CD14-positive monocyte (primary cell): ENCODE results near the gene ANXA4. TPM values are rescaled to one million over a fixed set of nuclear protein-coding genes. Genes with fewer than 3 reads are reported as not detected.

Experiments used
- DNase-seq, 3 donors: peaks; one replicate each; pipeline ENCODE4 v3.0.0-alpha.2; 2011 to 2022
- H2AFZ ChIP-seq: 2 replicates; pipeline ENCODE4 v1.6.0; 2012; ENCODE audit warnings: mild to moderate bottlenecking, low read depth, low read length, inconsistent platforms; ENCODE audit not compliant: insufficient read depth, poor library complexity, severe bottlenecking
- H3K27ac ChIP-seq, 2 donors: 1 replicate in 1 of 2; 2 replicates in 1 of 2; pipeline ENCODE4 v1.5.1; 2012 to 2013; ENCODE audit warnings: low read length in 2 of 2, control low read depth in 1 of 2, inconsistent platforms in 1 of 2, low read depth in 1 of 2, mild to moderate bottlenecking in 1 of 2
- H3K27me3 ChIP-seq, 2 donors: one replicate each; pipeline versions ENCODE4 v1.6.0 to v1.6.1; 2011 to 2013; ENCODE audit warnings: low read length in 2 of 2; ENCODE audit not compliant: control insufficient read depth in 2 of 2, insufficient read depth in 2 of 2
- H3K36me3 ChIP-seq, 2 donors: replicated peaks in 1 of 2; 1 replicate in 1 of 2; 2 replicates in 1 of 2; pipeline versions ENCODE4 v1.5.1 to v1.6.1; 2012 to 2013; ENCODE audit warnings: low read length in 2 of 2, control low read depth in 1 of 2, inconsistent platforms in 1 of 2, mild to moderate bottlenecking in 1 of 2; ENCODE audit not compliant: insufficient read depth in 2 of 2, control insufficient read depth in 1 of 2
- H3K4me1 ChIP-seq, 2 donors: 1 replicate in 1 of 2; 2 replicates in 1 of 2; pipeline versions ENCODE4 v1.5.1 to v1.6.1; 2012 to 2013; ENCODE audit warnings: low read length in 2 of 2, control low read depth in 1 of 2, inconsistent platforms in 1 of 2, mild to moderate bottlenecking in 1 of 2, moderate library complexity in 1 of 2; ENCODE audit not compliant: insufficient read depth in 2 of 2, control insufficient read depth in 1 of 2
- H3K4me2 ChIP-seq: replicated peaks from 2 replicates; pipeline ENCODE3; 2012; ENCODE audit warnings: low read length, moderate library complexity, mild to moderate bottlenecking; ENCODE audit not compliant: poor library complexity, severe bottlenecking; ENCODE audit errors: extremely low read depth
- H3K4me3 ChIP-seq, 3 experiments: fragments of 200-600 bp in 1 of 3; sonication (generic) in 1 of 3; replicated peaks in 1 of 3; 1 replicate in 2 of 3; 2 replicates in 1 of 3; pipeline ENCODE4 v1.5.1; 2011 to 2013; ENCODE audit warnings: low read length in 3 of 3, mild to moderate bottlenecking in 3 of 3, control low read depth in 2 of 3, low read depth in 2 of 3, inconsistent platforms in 1 of 3, moderate library complexity in 1 of 3
- H3K79me2 ChIP-seq: 2 replicates; pipeline ENCODE4 v1.6.0; 2012; ENCODE audit warnings: mild to moderate bottlenecking, control low read depth, inconsistent platforms, low read length, moderate library complexity; ENCODE audit not compliant: insufficient read depth
- H3K9ac ChIP-seq: 2 replicates; pipeline ENCODE4 v1.6.0; 2017; ENCODE audit warnings: low read length, mild to moderate bottlenecking; ENCODE audit not compliant: insufficient read depth, poor library complexity, severe bottlenecking
- H3K9me3 ChIP-seq, 2 donors: replicated peaks in 1 of 2; 1 replicate in 1 of 2; 2 replicates in 1 of 2; pipeline versions ENCODE4 v1.5.1 to v1.6.1; 2012 to 2013; ENCODE audit warnings: low read length in 2 of 2, control low read depth in 1 of 2; ENCODE audit not compliant: control insufficient read depth in 1 of 2, insufficient read depth in 1 of 2
- H4K20me1 ChIP-seq: 2 replicates; pipeline ENCODE4 v1.6.0; 2012; ENCODE audit warnings: mild to moderate bottlenecking, low read length, control low read depth, moderate library complexity; ENCODE audit not compliant: insufficient read depth
- H3K27ac Mint-ChIP-seq, 7 donors: one replicate each; pipeline ENCODE4 v1.8.0; 2020; ENCODE audit warnings: mild to moderate bottlenecking in 7 of 7, mixed read lengths in 7 of 7, moderate library complexity in 6 of 7, inconsistent platforms in 2 of 7
- H3K27me3 Mint-ChIP-seq, 3 donors: one replicate each; pipeline ENCODE4 v1.8.0; 2021 to 2022; ENCODE audit warnings: low read depth in 3 of 3, mild to moderate bottlenecking in 3 of 3, mixed read lengths in 3 of 3, moderate library complexity in 3 of 3, inconsistent platforms in 1 of 3
- H3K36me3 Mint-ChIP-seq, 2 donors: one replicate each; pipeline ENCODE4 v1.8.0; 2020; ENCODE audit warnings: mixed read lengths in 2 of 2, inconsistent platforms in 1 of 2, mild to moderate bottlenecking in 1 of 2
- H3K4me1 Mint-ChIP-seq: one replicate; pipeline ENCODE4 v1.8.0; 2020; ENCODE audit warnings: mild to moderate bottlenecking, mixed read lengths
- H3K4me3 Mint-ChIP-seq, 2 donors: one replicate each; pipeline ENCODE4 v1.8.0; 2020; ENCODE audit warnings: mild to moderate bottlenecking in 2 of 2, mixed read lengths in 2 of 2, moderate library complexity in 1 of 2
- H3K9me3 Mint-ChIP-seq, 7 donors: one replicate each; pipeline ENCODE4 v1.8.0; 2020 to 2022; ENCODE audit warnings: mixed read lengths in 7 of 7, mild to moderate bottlenecking in 6 of 7, moderate library complexity in 6 of 7, inconsistent platforms in 2 of 7
- CTCF ChIP-seq: fragments of 200-600 bp; IDR thresholded peaks from one replicate; pipeline ENCODE4 v1.8.0; 2022; ENCODE audit warnings: antibody characterized with exemption, mild to moderate bottlenecking
- WGBS: methylation state at CpG from one replicate; pipeline ENCODE4 v1.1.5; 2013; ENCODE audit warnings: missing lambda C conversion rate; ENCODE audit not compliant: insufficient coverage; 5-methylcytosine and 5-hydroxymethylcytosine counted together
- intact Hi-C, 2 donors: fragments of 100-400 bp; cut with micrococcal nuclease; formaldehyde crosslinking; loops; one replicate each; pipeline versions ENCODE4 v1.15.0 to v1.15.1; 2023
- polyA plus RNA-seq, 3 donors: library from polyadenylated mRNA; depleted of rRNA in 1 of 3; unstranded in 2 of 3; stranded (reverse) in 1 of 3; fragments of 300-500 nt in 2 of 3; fragments of >200 nt in 1 of 3; fragmentation: Illumina TruSeq in 2 of 3; gene quantifications; 1 replicate in 2 of 3; 2 replicates in 1 of 3; pipeline ENCODE4 v1.2.3, GENCODE V29; 2012 to 2021

Gene ANXA4
- polyA plus RNA-seq, 3 donors: 30.0 to 95.7 (median 64.7) TPM

DNA sequence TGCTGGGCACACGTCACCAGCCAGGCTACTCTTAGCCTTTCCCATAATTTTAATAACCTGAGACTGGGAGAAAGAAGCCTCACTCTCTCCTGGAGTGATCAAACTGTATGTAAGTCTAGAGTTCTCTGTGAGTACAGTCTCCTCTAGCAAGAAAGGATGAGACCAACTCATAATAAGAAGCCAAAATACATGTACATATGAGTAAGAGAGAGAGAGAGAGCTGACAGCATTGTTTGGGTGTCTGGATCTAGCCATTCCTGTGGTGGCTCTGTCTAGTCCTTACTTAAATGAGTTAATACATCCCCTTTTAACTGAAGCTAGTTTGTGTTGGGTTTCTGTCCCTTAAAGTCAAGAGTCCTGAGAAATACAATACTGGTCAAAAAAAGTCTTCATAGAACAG is 26.0 kb upstream of the ANXA4 start:
- intact Hi-C loops: no loop called here
- no CpG with 5 or more reads among the region's 1 CpG for WGBS
- H3K9me3 Mint-ChIP-seq: no peaks in the 10 kb centered on the region
- H3K4me1 Mint-ChIP-seq: peaks cover 10% of the 10 kb centered on the region
- no peaks in the 10 kb centered on the region for H3K27me3 ChIP-seq
- H3K27me3 Mint-ChIP-seq: peaks cover 0 to 4% (median 2%) of the 10 kb centered on the region in 3 donors
- no peaks in the 10 kb centered on the region for H3K36me3 Mint-ChIP-seq
- H3K36me3 ChIP-seq: no peaks in the 10 kb centered on the region
- H2AFZ ChIP-seq: no peak overlapping the region
- no peak overlapping the region for H3K4me3 ChIP-seq
- no peak for TF ChIP-seq CTCF
- no peak for DNase-seq
- no peaks in the 10 kb centered on the region for H3K79me2 ChIP-seq
- no peak overlapping the region for H3K27ac ChIP-seq
- no peak overlapping the region for H3K9ac ChIP-seq
- no peak overlapping the region for H3K27ac Mint-ChIP-seq
- H3K4me1 ChIP-seq: peaks cover 5 to 7% of the 10 kb centered on the region in 2 donors
- H3K9me3 ChIP-seq: no peaks in the 10 kb centered on the region
- H4K20me1 ChIP-seq: no peaks in the 10 kb centered on the region
- H3K4me2 ChIP-seq: no peak overlapping the region
- H3K4me3 Mint-ChIP-seq: no peak overlapping the region

DNA sequence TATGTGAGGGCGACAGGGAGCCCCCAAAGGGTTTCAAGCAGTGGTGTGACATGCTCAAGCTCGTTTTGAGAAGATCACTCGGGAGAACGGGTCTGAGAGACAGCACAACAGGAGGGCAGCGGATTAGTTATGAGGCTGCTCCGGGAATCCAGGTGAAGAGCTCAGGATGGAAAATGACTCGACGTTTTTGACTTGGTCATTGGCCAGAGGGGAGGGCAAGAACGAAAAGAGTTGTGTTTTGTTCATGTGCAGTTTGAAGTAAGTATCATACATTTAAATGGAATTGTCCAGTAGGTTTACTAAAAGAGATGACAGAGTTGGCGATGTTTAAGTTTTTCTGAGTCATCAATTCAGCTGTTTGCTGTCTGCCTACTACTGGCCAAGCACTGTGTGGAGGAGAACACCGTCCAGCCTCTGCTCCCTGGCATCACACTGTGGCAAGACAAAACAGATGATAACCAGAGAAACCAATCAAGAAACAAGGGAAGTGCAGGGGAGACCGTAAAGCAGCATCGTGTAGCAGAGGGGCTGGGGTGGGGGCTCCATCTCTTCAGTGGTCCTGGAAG is 25.3 kb upstream of the ANXA4 start:
- peaks cover 0 to 4% (median 2%) of the 10 kb centered on the region in 3 donors for H3K27me3 Mint-ChIP-seq
- no peak overlapping the region for H3K4me3 Mint-ChIP-seq
- H3K27me3 ChIP-seq: no peaks in the 10 kb centered on the region
- no peak overlapping the region for H2AFZ ChIP-seq
- peaks cover 5 to 7% of the 10 kb centered on the region in 2 donors for H3K4me1 ChIP-seq
- H3K9me3 ChIP-seq: no peaks in the 10 kb centered on the region
- no peaks in the 10 kb centered on the region for H3K36me3 Mint-ChIP-seq
- no peak overlapping the region for H3K4me3 ChIP-seq
- intact Hi-C loops: no loop called here
- H3K36me3 ChIP-seq: no peaks in the 10 kb centered on the region
- no peaks in the 10 kb centered on the region for H4K20me1 ChIP-seq
- no peak for TF ChIP-seq CTCF
- WGBS: 94% methylated on average over 13 of the region's 13 CpGs
- H3K27ac ChIP-seq: no peak overlapping the region
- H3K9ac ChIP-seq: no peak overlapping the region
- peaks cover 7% of the 10 kb centered on the region for H3K4me1 Mint-ChIP-seq
- H3K27ac Mint-ChIP-seq: peak overlapping the region in 1 of 7 donors; percentile 53
- no peak overlapping the region for H3K4me2 ChIP-seq
- no peaks in the 10 kb centered on the region for H3K9me3 Mint-ChIP-seq
- no peaks in the 10 kb centered on the region for H3K79me2 ChIP-seq
- no peak for DNase-seq
